Measurements from ENCODE around the gene ATOH8.

The ATOH8 gene

GRCh38 chr2:85802354-85803103, 48.7 kb downstream of the ATOH8 start:
- DNase-seq (ENCODE audit: low spot score) = no peak

GRCh38 chr2:85803704-85804425, 50.1 kb downstream of the ATOH8 start:
- DNase-seq (ENCODE audit: low spot score) = no peak

- peak; percentile 66 for DNase-seq (ENCODE audit: low spot score)
Measured at GRCh38 chr2:85804583-85804982, 50.8 kb downstream of the ATOH8 start.

GRCh38 chr2:85806358-85807118, 52.7 kb downstream of the ATOH8 start:
- DNase-seq (ENCODE audit: low spot score) = no peak

GRCh38 chr2:85807756-85808155, 54.0 kb downstream of the ATOH8 start:
- DNase-seq (ENCODE audit: low spot score) = no peak

DNA sequence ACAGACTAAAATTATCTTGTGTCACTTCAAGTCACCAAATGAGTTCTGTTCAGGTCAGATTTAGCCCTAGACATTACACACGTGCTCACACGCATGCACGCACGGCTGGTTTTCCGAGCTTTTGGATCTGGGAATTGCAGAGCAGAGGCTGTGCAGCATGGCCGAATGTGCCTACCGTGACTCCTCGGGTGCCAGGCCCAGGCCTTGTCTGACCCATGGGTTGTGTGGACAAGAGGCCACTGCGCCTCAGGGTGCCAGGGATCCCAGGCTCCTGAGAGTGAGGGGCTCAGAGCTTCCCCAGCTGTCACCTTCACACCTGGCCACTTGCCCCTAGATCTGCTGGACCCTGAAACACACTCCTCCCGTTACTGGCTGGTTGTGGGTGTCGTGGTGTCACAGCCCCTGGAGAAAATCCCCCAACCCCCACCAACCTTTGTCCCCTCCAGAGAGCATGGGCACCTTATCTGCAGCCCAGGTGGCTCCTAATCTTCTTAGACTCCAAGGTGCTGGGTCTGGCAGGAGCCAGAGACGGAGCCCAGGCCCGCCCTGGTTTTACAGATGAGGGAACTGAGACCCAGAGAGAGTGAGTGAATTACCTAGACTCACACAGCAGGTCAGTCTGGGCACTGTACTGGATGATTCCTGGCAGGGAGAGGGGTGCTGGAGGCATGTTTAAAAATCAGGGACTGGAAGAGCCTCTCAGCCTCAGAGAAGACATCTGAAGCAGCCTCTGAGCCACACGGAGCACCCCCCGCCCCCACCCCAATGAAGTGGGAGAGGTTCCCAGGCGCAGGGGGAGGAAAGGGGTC, 56.8 kb downstream of the ATOH8 start:
- DNase-seq (ENCODE audit: low spot score) = no peak

DNA sequence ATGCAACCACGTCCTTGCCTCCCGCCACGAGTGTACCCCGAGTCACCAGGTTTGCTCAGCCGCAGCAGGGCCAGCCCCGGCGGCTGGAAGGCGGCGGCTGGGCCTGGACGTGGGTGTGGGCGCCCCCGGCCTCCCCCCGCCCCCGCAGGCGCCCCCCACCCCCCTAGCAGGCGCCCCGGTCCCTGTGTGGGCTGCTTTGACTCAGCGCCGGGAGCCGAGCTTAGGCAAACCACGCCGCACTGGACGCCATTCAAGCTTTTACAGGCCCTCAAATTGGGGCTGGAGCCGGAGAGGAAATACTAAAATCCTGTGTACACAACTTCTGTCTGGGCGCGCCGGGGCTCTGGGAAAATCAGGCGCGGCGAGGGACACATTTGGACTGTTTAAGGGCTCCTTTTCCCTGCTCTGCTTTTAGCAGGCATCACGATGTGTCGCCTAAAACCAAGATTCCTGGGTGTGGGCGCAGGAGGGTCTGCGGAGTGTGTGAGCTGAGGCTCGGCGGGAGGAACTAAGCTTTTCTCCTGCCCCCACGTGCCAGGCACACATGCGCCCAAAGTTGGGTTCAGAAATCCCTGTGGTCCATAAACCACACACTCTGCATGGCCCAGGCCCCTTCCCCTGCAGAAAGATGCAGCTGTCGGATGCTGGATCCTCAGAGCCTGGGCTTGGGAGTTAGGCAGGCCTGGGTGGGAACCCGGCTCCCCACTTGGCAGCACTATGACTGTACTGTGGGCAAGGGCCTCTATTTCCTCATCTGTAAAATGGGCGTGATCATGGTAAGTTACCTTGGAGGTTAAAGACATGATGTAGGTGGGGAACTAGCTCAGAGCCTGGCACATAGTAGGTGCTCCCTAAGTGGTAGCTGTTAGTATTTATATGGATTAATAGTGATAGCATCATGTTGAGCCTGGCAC, 57.6 kb downstream of the ATOH8 start:
- DNase-seq (ENCODE audit: low spot score) = no peak

- DNase-seq (ENCODE audit: low spot score) = no peak
Measured at GRCh38 chr2:85812094-85812735, 58.4 kb downstream of the ATOH8 start.

DNA sequence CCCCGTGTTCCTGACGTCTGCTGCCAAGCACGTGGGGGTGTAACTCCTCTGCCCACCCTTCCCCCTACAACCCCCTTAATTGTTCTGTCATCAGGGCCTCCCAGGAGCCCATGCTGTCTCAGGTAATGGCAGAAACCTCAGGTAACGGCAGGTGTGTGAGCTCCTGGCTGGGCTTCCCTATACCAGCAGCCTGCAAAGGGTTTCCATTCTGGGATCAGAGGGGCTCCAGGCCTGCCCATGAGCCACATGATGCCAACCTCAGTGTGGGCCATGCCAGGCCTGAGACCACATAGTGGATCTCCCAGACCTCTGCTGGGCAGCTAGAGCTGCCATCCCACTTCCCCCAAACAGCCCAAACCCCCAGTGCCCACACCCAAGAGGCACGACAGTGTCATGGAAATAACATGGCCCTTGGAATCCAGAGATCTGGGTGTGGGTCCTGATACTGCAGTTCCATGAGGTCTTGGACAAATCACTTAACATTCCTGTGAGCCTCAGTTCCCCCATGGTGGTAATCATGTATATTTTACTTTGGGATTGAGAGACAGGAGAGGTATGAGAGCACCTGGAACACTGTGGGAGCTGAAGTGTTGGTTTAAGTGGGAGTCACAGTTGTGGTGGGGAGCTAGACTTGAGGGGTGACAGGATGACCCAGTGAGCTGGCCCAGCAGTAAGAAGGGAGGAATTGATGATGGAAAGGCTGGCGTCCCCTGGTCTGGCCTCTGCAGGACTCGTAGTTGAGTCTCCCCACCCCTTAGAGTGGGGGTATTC, 59.6 kb downstream of the ATOH8 start:
- no peak for DNase-seq (ENCODE audit: low spot score)

GRCh38 chr2:85813982-85814801, 60.4 kb downstream of the ATOH8 start:
- peak; percentile 80 for DNase-seq (ENCODE audit: low spot score)

DNA sequence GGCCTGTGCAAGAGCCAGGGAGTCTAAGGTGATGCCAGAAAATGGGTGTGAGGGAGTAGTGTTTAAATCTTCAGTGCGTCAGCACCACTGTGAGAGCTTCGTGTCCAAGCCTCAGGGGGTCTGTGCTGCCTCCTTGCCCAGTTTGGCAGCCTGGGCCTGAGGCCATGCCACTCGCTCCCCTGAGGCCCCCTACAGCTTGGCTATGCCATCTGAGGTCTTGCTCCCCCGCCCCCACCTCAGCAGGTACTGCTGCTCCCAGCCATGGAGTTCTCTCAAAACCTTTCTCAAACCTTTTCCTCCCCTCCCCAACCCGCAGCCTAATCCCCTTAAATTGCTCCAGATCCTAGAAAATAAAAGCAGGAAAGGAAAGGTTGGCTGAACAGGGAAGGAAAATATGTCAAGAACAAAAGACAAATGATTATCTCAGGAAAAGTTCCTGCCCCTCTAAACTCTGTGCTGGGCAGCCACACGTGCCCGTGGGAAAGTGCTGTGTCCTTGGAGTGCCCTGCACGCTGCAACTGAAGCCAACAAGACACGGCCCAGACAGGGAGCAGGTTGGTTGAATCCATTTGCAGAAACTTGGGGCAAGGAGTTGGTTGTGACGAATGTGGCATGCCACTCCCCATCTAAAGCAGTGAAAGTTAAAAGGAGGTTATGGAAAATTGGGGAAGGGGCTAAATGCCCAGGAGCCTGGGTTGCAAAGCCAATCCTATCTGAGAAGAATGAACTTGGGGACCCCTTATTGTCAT, 61.2 kb downstream of the ATOH8 start:
- DNase-seq (ENCODE audit: low spot score) = no peak

GRCh38 chr2:85819811-85820510, 66.2 kb downstream of the ATOH8 start:
- no peak for DNase-seq (ENCODE audit: low spot score)

DNA sequence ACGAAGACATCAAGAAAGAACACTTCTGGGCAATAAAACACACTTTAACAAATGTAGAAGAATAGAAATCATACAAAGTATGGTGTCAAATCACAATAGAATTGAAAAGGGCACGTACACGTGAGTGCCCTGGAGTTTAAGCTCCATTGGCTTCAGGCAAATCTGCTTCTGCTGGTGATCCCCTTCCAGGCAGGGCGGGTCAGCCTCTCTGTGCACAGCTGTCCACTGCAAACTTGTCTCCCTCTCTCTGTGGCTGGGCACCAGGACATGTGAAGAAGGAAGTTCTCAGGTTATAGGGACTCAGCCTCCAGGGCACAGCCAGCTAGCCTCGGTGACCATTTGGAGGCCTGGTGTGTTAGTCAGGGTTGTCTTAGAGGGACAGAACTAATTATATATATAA, 69.0 kb downstream of the ATOH8 start:
- DNase-seq (ENCODE audit: low spot score) = no peak

DNA sequence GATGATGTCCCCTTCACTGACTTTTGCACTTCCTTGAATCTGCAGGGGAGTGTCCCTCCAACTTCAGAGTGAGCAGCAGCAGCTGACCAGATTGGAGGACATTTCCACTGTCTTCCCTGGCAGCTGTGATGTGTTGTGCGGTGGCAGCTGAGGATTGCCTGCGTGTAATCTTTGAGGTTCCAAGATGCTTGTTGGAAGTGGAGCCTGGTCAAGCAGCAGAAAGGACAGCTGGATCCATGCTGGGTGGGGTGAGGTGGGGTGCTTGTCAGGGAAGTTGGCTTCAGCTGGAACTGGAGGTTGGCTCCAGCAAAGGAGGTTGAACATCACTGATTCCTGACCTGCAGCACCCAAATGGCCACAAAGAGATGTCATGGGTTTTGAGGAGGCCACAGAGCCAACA, 70.2 kb downstream of the ATOH8 start:
- DNase-seq (ENCODE audit: low spot score) = no peak

- DNase-seq (ENCODE audit: low spot score) = peak; percentile 86
Measured at GRCh38 chr2:85826990-85827878, 73.4 kb downstream of the ATOH8 start.

DNA sequence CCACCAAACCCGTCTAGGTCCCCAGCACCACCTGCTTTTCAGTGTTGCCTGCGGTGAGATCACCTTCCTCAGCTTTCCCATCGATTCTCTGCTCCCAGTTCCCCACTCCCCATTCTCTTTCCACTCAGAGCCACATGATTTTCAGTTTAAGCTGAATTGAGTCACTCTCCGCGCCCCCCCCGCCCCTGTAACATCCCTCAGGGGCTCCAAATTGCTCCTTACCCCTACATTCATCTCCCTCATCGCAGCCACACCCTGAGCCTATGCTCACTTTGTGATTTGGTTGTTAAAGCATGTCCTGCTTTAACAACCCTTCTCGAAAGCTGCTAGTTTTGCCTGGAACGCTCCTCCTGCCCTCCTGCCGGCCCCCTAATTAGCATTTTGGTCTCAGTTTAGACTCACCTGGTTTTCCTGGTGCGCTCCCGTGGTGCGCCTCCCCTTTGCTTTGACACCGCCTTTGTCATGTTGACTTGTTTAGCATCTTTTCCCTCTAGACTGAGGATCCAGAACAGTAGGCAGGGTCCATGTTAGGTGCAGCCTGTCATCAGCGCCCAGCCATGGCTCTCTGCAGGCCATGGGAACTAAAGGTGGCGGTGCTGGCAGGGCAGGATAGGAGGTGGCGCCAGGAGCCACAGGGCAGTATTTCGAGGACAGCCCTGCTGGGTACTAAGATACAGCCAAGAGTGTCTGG, 74.2 kb downstream of the ATOH8 start:
- DNase-seq (ENCODE audit: low spot score) = no peak

Measured in germinal center (tissue), 1 donor.